Right atrium auricular region (tissue), 2 donors: ENCODE measurements around the gene MPRIP. TPM values are rescaled to one million over a fixed set of nuclear protein-coding genes. Genes with fewer than 3 reads are reported as not detected.
A peak's percentile ranks its signal among the peaks of the same experiment; 100 is the strongest.
"Not testable (repeated sequence)": the region's sequence is repeated elsewhere in the genome, so short reads cannot be mapped to it uniquely, and the experiment has no call there.

Experiments
- DNase-seq: peaks from one replicate; pipeline ENCODE4 v3.0.0-alpha.2; 2019; ENCODE audit warnings: low spot score
- H3K27ac ChIP-seq, 2 donors: fragments of 200-600 bp; sonication (generic); 1 replicate in 1 of 2; 2 replicates in 1 of 2; pipeline ENCODE4 v1.5.1; 2016 to 2019
- H3K27me3 ChIP-seq, 2 donors: fragments of 200-600 bp; sonication (generic); one replicate each; pipeline versions ENCODE4 v1.5.1 to v1.6.0; 2017 to 2019
- H3K36me3 ChIP-seq: fragments of 200-600 bp; sonication (generic); one replicate; pipeline ENCODE4 v1.5.1; 2016
- H3K4me1 ChIP-seq, 2 donors: fragments of 200-600 bp; sonication (generic); one replicate each; pipeline versions ENCODE4 v1.5.1 to v1.6.0; 2017 to 2019
- H3K4me3 ChIP-seq, 2 donors: fragments of 200-600 bp; sonication (generic); 1 replicate in 1 of 2; 2 replicates in 1 of 2; pipeline ENCODE4 v1.5.1; 2017 to 2019; ENCODE audit warnings: mild to moderate bottlenecking in 1 of 2, moderate library complexity in 1 of 2
- H3K9me3 ChIP-seq, 2 donors: fragments of 200-600 bp; sonication (generic); one replicate each; pipeline ENCODE4 v1.5.1; 2019
- CTCF ChIP-seq, 2 donors: fragments of 200-600 bp; sonication (generic); IDR thresholded peaks; one replicate each; pipeline ENCODE4 v1.5.1; 2019; ENCODE audit warnings: antibody characterized with exemption in 2 of 2
- total RNA-seq, 2 donors: library from RNA; depleted of rRNA; stranded (reverse); fragments of >200 nt; gene quantifications; one replicate each; pipeline ENCODE4 v1.1.0, GENCODE V29; 2016

MPRIP gene
- total RNA-seq, 2 donors from 2014 or later, result 102 to 145 TPM

DNA sequence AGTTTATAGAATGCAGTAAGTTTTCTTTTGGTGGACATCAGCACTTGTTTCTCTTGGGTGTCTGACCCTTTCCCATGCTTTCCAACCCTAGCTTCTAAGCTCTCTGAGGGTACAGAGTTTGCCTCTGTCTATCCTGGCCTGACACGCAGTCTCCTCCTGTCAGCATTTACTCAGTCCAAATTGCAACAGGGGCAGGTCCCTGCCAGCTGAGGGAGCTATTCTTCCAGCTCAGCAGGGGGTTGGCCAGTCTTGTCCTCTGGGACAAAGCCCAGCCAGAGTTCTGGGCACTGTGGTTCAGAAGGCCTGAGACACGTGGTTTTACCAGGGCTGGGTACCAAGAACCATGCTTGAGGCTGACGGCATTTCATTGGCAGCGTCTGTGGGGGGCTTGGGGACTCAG, 32.3 kb upstream of the MPRIP start:
- H3K4me1 ChIP-seq, H3K27me3 ChIP-seq, H3K4me3 ChIP-seq, H3K9me3 ChIP-seq, H3K36me3 ChIP-seq, DNase-seq, H3K27ac ChIP-seq: not testable (repeated sequence)
- TF ChIP-seq CTCF (IDR thresholded peaks at IDR 0.05), result peak in 1 of 2 donors; percentile 36

DNA sequence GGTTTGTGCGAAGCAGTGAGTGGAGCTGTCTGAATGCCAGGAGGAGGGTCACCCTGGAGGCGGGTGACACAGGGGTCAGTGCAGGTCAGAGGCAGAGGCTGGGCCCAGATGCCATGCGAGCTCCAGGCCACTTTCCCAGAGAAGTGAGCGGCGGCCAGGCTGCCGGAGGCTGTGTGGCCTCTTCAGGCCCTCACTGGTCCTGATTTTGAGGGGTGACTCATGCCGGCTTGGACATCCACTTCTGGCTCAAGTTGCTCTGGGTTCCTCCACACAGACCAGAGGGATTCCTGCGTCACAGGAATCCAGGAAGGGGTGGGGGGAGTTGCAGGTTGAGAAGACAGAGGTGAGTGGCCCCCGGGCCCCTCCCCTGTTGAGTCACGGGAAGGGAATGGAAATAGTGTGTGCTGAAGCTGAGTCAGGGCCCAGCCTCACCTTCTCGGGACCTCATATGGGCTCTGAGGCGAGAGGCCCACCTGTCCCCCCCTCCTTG, 31.7 kb upstream of the MPRIP start:
- not testable (repeated sequence) for H3K4me1 ChIP-seq, H3K27ac ChIP-seq, DNase-seq, H3K36me3 ChIP-seq, H3K9me3 ChIP-seq, H3K27me3 ChIP-seq, H3K4me3 ChIP-seq

DNA sequence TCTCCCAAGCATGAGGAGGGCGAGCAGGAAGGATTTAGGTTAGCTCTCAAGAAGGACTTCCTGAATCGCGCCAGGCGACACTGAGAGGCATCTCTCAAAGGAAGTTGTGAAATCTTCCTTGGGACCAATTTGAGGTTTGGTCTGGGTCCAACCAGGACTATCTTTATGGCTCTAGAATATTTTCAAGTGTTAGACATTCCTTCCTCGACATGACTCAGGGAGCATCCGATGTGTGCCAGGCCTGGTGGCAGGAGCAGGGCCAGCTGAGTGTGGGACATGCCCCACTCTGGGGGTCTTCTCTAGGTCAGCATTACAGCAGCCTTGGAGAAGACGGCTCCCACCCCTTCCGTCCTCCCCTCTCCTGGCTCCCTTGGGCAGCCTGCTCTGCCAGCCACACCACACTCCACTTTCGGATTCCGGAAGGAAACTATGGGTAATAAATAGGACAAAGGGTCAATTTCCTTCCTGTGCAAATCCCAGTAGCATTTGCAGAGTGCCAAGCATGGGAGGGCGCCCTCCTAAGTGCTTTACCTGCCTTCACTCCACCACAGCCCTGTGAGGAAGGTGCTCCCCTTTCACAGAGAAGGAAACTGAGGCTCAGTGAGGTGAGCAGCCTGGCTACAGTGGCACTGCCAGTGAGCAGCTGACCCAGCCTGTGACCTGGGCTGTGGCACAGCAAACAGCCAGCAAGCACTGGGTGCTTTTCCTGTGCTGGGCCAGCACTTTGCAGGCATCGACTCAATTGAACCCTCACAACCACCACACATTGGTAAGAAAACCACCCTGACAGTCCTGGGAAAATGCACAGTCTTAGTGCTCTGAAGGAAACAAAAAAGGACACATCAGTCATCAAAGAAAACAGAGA, 31.0 kb upstream of the MPRIP start:
- not testable (repeated sequence) for H3K36me3 ChIP-seq, H3K4me3 ChIP-seq, H3K4me1 ChIP-seq, H3K27me3 ChIP-seq, H3K27ac ChIP-seq, H3K9me3 ChIP-seq
- DNase-seq, result peak; percentile 79

- not testable (repeated sequence) for H3K4me1 ChIP-seq, H3K9me3 ChIP-seq, H3K27ac ChIP-seq, H3K36me3 ChIP-seq, H3K27me3 ChIP-seq, DNase-seq, H3K4me3 ChIP-seq
Measured at GRCh38 chr17:17013828-17014747, 28.2 kb upstream of the MPRIP start.

GRCh38 chr17:17014748-17015124, 27.5 kb upstream of the MPRIP start:
- not testable (repeated sequence) for H3K4me1 ChIP-seq, H3K27ac ChIP-seq, H3K36me3 ChIP-seq, DNase-seq, H3K27me3 ChIP-seq, H3K4me3 ChIP-seq, H3K9me3 ChIP-seq

- no peaks in the 10 kb centered on the region for H3K4me1 ChIP-seq
- DNase-seq, result no peak
- H3K4me3 ChIP-seq, result no peak overlapping the region
- H3K9me3 ChIP-seq, result no peaks in the 10 kb centered on the region
- H3K27ac ChIP-seq, result no peak overlapping the region
- no peak for TF ChIP-seq CTCF (IDR thresholded peaks at IDR 0.05)
- no peaks in the 10 kb centered on the region for H3K27me3 ChIP-seq
- H3K36me3 ChIP-seq, result no peaks in the 10 kb centered on the region
Measured at GRCh38 chr17:17015230-17015629, 27.0 kb upstream of the MPRIP start.

DNA sequence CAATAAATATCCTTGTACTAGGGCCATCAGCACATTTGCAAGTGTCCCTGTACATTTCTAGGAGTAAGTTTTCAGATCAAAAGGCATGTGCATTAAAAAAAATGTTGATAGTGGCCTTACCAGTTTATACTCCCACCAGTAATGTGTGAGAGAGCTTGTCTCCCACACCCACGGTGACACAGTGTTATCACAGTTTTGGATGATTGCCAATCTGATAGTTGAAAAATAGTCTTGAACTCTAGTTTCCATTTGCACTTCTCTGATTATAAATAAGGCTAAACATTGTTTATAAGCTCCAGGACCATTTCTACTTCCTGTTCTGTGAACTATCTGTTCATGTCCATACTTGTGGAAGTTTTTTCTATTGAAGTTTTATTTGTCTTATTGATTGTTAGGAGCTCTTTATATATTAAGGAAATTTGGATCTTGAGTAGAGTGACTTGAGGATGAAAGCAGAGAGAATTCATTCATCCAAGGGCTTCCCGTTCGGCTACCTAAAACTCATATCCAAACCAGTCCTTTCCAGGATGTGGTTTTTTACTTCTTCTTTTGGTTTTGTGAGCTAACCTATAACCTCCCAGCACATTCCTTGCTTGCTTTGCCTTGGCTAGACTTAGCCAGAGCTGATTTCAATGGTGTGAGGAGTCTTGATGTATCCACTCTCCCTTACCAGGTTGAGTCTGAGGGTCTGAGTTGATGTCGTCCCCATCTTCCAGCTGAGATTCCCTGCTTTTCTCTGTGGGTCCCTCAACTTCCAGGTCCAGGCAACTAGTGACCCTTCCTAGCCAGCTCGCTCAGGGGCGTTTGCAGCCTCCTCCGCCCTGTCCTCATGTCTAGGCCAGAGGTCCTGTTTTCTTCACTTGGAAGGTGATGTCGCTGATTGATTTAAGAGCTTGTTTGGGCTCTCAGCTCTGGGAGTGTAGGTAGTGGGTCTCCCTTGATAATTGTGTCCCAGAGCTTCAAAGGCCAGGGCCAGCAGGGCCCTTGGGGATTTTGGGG, 25.8 kb upstream of the MPRIP start:
- H3K27me3 ChIP-seq, H3K4me1 ChIP-seq, H3K9me3 ChIP-seq, H3K4me3 ChIP-seq, DNase-seq, H3K36me3 ChIP-seq, H3K27ac ChIP-seq: not testable (repeated sequence)
